Measurements from ENCODE around the gene RPS6KC1.

DNA sequence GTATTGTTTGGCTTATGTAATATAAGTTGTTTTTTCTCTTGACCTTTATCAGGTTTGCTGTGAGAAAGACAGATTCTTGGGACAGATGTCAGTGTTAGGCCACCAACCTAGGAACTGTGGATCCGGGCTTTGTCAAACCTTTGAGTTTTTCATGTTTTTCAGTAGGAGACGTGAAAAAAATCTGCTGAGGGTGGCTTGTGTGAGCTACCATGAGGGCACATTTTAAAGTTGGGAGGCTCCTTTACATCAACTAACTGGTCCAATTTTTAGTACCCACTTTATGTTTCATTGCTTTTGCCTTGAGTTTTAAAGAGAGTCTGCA, 801 bp downstream of the RPS6KC1 start:
- TF ChIP-seq POLR2AphosphoS5 (IDR thresholded peaks at IDR 0.05; ENCODE audit: borderline replicate concordance, low read depth, low read length), result no peak
- no peak for TF ChIP-seq EZH2 (IDR thresholded peaks at IDR 0.05)
- TF ChIP-seq FOXP2 (optimal IDR thresholded peaks at IDR 0.05; ENCODE audit: control extremely low read depth, extremely low read length, insufficient read depth), result no peak

Data from SK-N-MC (cell line).